ENCODE results near the gene SLC30A9. TPM values are rescaled to one million over a fixed set of nuclear protein-coding genes. Genes with fewer than 3 reads are reported as not detected.

Gene SLC30A9
- polyA plus RNA-seq, 1 donor (not counting 4 experiments of a cell fraction or from before 2014, with no cell fraction given) = 53.0 TPM

GRCh38 chr4:41943506-41943905 is 46.8 kb upstream of the SLC30A9 start:
- FAIRE-seq (no peak), DNase-seq (ENCODE audit: low read depth, low spot score) (no peak)
- Histone ChIP-seq H3K4me2 (ENCODE audit: control insufficient read depth, extremely low read depth, insufficient read depth, low read depth, low read length) (no peak overlapping the region), H3K4me1 (ENCODE audit: control insufficient read depth, extremely low read depth, insufficient read depth, low read length) (peaks cover 11% of the 10 kb centered on the region), H3K9me3 (ENCODE audit: control insufficient read depth, low read depth, low read length) (no peaks in the 10 kb centered on the region), H3K36me3 (ENCODE audit: control insufficient read depth in 2 of 2, extremely low read depth in 1 of 2, insufficient read depth in 2 of 2, low read length in 2 of 2) (peaks cover 0 to 22% of the 10 kb centered on the region in 2 experiments), H3K27me3 (ENCODE audit: control insufficient read depth, extremely low read depth, insufficient read depth, low read length) (no peaks in the 10 kb centered on the region), H3K79me2 (ENCODE audit: control insufficient read depth, insufficient read depth, low read length) (peaks cover 41% of the 10 kb centered on the region), H3K4me3 (ENCODE audit: control insufficient read depth in 2 of 3, extremely low read depth in 1 of 3, insufficient read depth in 2 of 3, low read depth in 1 of 3, low read length in 3 of 3) (no peak overlapping the region), H2AFZ (ENCODE audit: control insufficient read depth, low read length) (no peak overlapping the region), H3K27ac (ENCODE audit: control insufficient read depth, insufficient read depth, low read length) (no peak overlapping the region), H3K9ac (ENCODE audit: control insufficient read depth, extremely low read depth, insufficient read depth, low read length) (no peak overlapping the region), H3K9me1 (ENCODE audit: control insufficient read depth, extremely low read depth, insufficient read depth, low read length) (no peaks in the 10 kb centered on the region), H4K20me1 (ENCODE audit: control insufficient read depth, extremely low read depth, insufficient read depth, low read length) (peaks cover 2% of the 10 kb centered on the region)
- dilution Hi-C loops (cut with MboI; ENCODE audit: extremely low pct_ligation_motif_present, low sequenced_read_pairs) = no loop called here
- no peak for TF ChIP-seq EZH2 (IDR thresholded peaks at IDR 0.05; ENCODE audit: low read length)
- TF ChIP-seq CTCF (optimal IDR thresholded peaks at IDR 0.05 in 1 of 3, IDR thresholded peaks at IDR 0.05 in 1 of 3, conservative IDR thresholded peaks at IDR 0.05 in 1 of 3; ENCODE audit: extremely low read depth in 1 of 3, insufficient read depth in 2 of 3, low read length in 3 of 3) = no peak

- FAIRE-seq = no peak
- no peak overlapping the region for H3K4me3 ChIP-seq (ENCODE audit: control insufficient read depth in 2 of 3, extremely low read depth in 1 of 3, insufficient read depth in 2 of 3, low read depth in 1 of 3, low read length in 3 of 3)
- H3K9ac ChIP-seq (ENCODE audit: control insufficient read depth, extremely low read depth, insufficient read depth, low read length) = no peak overlapping the region
- no peaks in the 10 kb centered on the region for H3K27me3 ChIP-seq (ENCODE audit: control insufficient read depth, extremely low read depth, insufficient read depth, low read length)
- H3K36me3 ChIP-seq (ENCODE audit: control insufficient read depth in 2 of 2, extremely low read depth in 1 of 2, insufficient read depth in 2 of 2, low read length in 2 of 2) = peaks cover 0 to 22% of the 10 kb centered on the region in 2 experiments
- no peak overlapping the region for H2AFZ ChIP-seq (ENCODE audit: control insufficient read depth, low read length)
- H3K9me1 ChIP-seq (ENCODE audit: control insufficient read depth, extremely low read depth, insufficient read depth, low read length) = no peaks in the 10 kb centered on the region
- no peaks in the 10 kb centered on the region for H3K9me3 ChIP-seq (ENCODE audit: control insufficient read depth, low read depth, low read length)
- peaks cover 40% of the 10 kb centered on the region for H3K79me2 ChIP-seq (ENCODE audit: control insufficient read depth, insufficient read depth, low read length)
- DNase-seq (ENCODE audit: low read depth, low spot score) = no peak
- TF ChIP-seq EZH2 (IDR thresholded peaks at IDR 0.05; ENCODE audit: low read length) (no peak), CTCF (optimal IDR thresholded peaks at IDR 0.05 in 1 of 3, IDR thresholded peaks at IDR 0.05 in 1 of 3, conservative IDR thresholded peaks at IDR 0.05 in 1 of 3; ENCODE audit: extremely low read depth in 1 of 3, insufficient read depth in 2 of 3, low read length in 3 of 3) (no peak)
- peaks cover 6% of the 10 kb centered on the region for H3K4me1 ChIP-seq (ENCODE audit: control insufficient read depth, extremely low read depth, insufficient read depth, low read length)
- no peak overlapping the region for H3K27ac ChIP-seq (ENCODE audit: control insufficient read depth, insufficient read depth, low read length)
- H4K20me1 ChIP-seq (ENCODE audit: control insufficient read depth, extremely low read depth, insufficient read depth, low read length) = peaks cover 2% of the 10 kb centered on the region
- dilution Hi-C loops (cut with MboI; ENCODE audit: extremely low pct_ligation_motif_present, low sequenced_read_pairs) = no loop called here
- H3K4me2 ChIP-seq (ENCODE audit: control insufficient read depth, extremely low read depth, insufficient read depth, low read depth, low read length) = no peak overlapping the region
Measured at GRCh38 chr4:41944089-41944488, 46.2 kb upstream of the SLC30A9 start.

Data from keratinocyte (primary cell).